HCT116 (cell line): Measurements from ENCODE around the gene KIF21B. TPM values are rescaled to one million over a fixed set of nuclear protein-coding genes. Genes with fewer than 3 reads are reported as not detected.

ENCODE experiments used
- ATAC-seq: fragments of 200-7000 bp; cut with Tn5 transposase; 2 replicates; pipeline ENCODE4 v1.9.1; 2020; ENCODE audit warnings: mild to moderate bottlenecking, moderate library complexity
- BruUV-seq: library from RNA; stranded (reverse); fragments of 400-500 nt; replicated peaks from 2 replicates; lab custom pipeline; 2021; lab: Mats Ljungman, UMichigan
- CTCF ChIA-PET: fragments of 300-600 bp; sonication (Branson Sonifier 250); formaldehyde crosslinking; loops from one replicate; lab custom pipeline; 2021; ENCODE audit warnings: antibody characterized with exemption; lab: Charles Lee
- POLR2A ChIA-PET: fragments of 300-600, 350-600 bp; sonication (Branson Sonifier 250); formaldehyde crosslinking; loops from one replicate; lab custom pipeline; 2021; ENCODE audit warnings: antibody characterized with exemption; lab: Charles Lee
- RAD21 ChIA-PET, 2 experiments: fragments of 300-600 bp; sonication (Branson Sonifier 250); formaldehyde crosslinking; loops; one replicate each; lab custom pipeline; 2023; ENCODE audit warnings: low total read pairs in 2 of 2; ENCODE audit not compliant: uncharacterized antibody in 2 of 2, unreplicated experiment in 2 of 2, low non-redundant PET in 1 of 2; lab: Charles Lee
- DNase-seq: peaks from one replicate; pipeline ENCODE4 v3.0.0-alpha.2; 2010; ENCODE audit warnings: low read depth, low spot score
- H2AFZ ChIP-seq: fragments of 200-600 bp; shearing (Covaris generic), sonication (generic); 2 replicates; pipeline ENCODE4 v1.6.1; 2017; ENCODE audit warnings: low read depth, mixed run types, mixed read lengths, antibody characterized with exemption, low read length; ENCODE audit not compliant: poor library complexity, severe bottlenecking
- H3K27ac ChIP-seq: 2 replicates; pipeline ENCODE4 v1.5.1; 2012; ENCODE audit warnings: low read depth, low read length
- H3K27me3 ChIP-seq: fragments of 200-600 bp; sonication (generic); 2 replicates; pipeline ENCODE4 v1.6.1; 2016; ENCODE audit warnings: mixed run types, low read length, mixed read lengths; ENCODE audit not compliant: insufficient read depth
- H3K36me3 ChIP-seq, 2 experiments: fragments of 200-500 bp in 1 of 2; fragments of 200-600 bp in 1 of 2; sonication (Bioruptor generic) in 1 of 2; sonication (generic) in 1 of 2; 2 replicates each; pipeline versions ENCODE4 v1.5.1 to v1.6.1; 2014 to 2016; ENCODE audit warnings: low read length in 2 of 2, inconsistent platforms in 1 of 2, mixed read lengths in 1 of 2, mixed run types in 1 of 2; ENCODE audit not compliant: insufficient read depth in 2 of 2, control insufficient read depth in 1 of 2
- H3K4me1 ChIP-seq, 2 experiments: fragments of 200-600 bp in 1 of 2; sonication (generic) in 1 of 2; 2 replicates each; pipeline versions ENCODE4 v1.5.1 to v1.6.1; 2012 to 2017; ENCODE audit warnings: low read length in 2 of 2, inconsistent platforms in 1 of 2, mild to moderate bottlenecking in 1 of 2, mixed read lengths in 1 of 2, mixed run types in 1 of 2, moderate library complexity in 1 of 2; ENCODE audit not compliant: insufficient read depth in 2 of 2, control insufficient read depth in 1 of 2
- H3K4me2 ChIP-seq: fragments of 200-600 bp; sonication (generic); 2 replicates; pipeline ENCODE4 v1.6.1; 2017; ENCODE audit warnings: mixed run types, low read length, mixed read lengths
- H3K4me3 ChIP-seq, 2 experiments: fragments of 200-600 bp in 1 of 2; sonication (generic) in 1 of 2; replicated peaks in 1 of 2; 2 replicates each; pipeline ENCODE4 v1.5.1; 2011 to 2016; ENCODE audit warnings: low read length in 2 of 2, control low read depth in 1 of 2, low read depth in 1 of 2, mild to moderate bottlenecking in 1 of 2, mixed read lengths in 1 of 2, mixed run types in 1 of 2
- H3K79me2 ChIP-seq: fragments of 200-600 bp; sonication (generic); 2 replicates; pipeline ENCODE4 v1.6.1; 2017; ENCODE audit warnings: mild to moderate bottlenecking, mixed run types, low read length, moderate library complexity, mixed read lengths; ENCODE audit not compliant: insufficient read depth
- H3K9ac ChIP-seq: fragments of 200-600 bp; sonication (generic); 2 replicates; pipeline ENCODE4 v1.6.1; 2016; ENCODE audit warnings: low read length, mixed read lengths
- H3K9me2 ChIP-seq: fragments of 200-600 bp; sonication (generic), shearing (Covaris generic); 2 replicates; pipeline ENCODE4 v1.6.1; 2017; ENCODE audit warnings: mixed run types, mild to moderate bottlenecking, moderate library complexity; ENCODE audit not compliant: insufficient read depth
- H3K9me3 ChIP-seq, 2 experiments: fragments of 200-500 bp in 1 of 2; fragments of 200-600 bp in 1 of 2; sonication (Bioruptor generic) in 1 of 2; sonication (generic) in 1 of 2; 2 replicates each; pipeline ENCODE4 v1.6.1; 2014 to 2017; ENCODE audit warnings: low read length in 2 of 2, mixed read lengths in 2 of 2, inconsistent platforms in 1 of 2, low read depth in 1 of 2, mild to moderate bottlenecking in 1 of 2, mixed run types in 1 of 2, moderate library complexity in 1 of 2; ENCODE audit not compliant: control insufficient read depth in 1 of 2, insufficient read depth in 1 of 2
- H4K20me1 ChIP-seq: fragments of 200-600 bp; sonication (generic), shearing (Covaris generic); 2 replicates; pipeline ENCODE4 v1.6.1; 2017; ENCODE audit warnings: mixed run types, mild to moderate bottlenecking, moderate library complexity; ENCODE audit not compliant: insufficient read depth
- CBX3 ChIP-seq: IDR thresholded peaks from 2 replicates; pipeline ENCODE4 v1.6.1; 2012; ENCODE audit warnings: low read depth
- EGR1 ChIP-seq: IDR thresholded peaks from 2 replicates; pipeline ENCODE4 v1.6.1; 2012; ENCODE audit warnings: low read depth
- ELF1 ChIP-seq: IDR thresholded peaks from 2 replicates; pipeline ENCODE4 v1.6.1; 2012; ENCODE audit warnings: low read depth, borderline replicate concordance
- EZH2phosphoT487 ChIP-seq: fragments of 200-600 bp; IDR thresholded peaks from 2 replicates; pipeline ENCODE4 v1.6.1; 2018; ENCODE audit warnings: antibody characterized with exemption, borderline replicate concordance
- FOSL1 ChIP-seq: IDR thresholded peaks from 2 replicates; pipeline ENCODE4 v1.6.1; 2012; ENCODE audit warnings: low read depth
- JUND ChIP-seq: IDR thresholded peaks from 2 replicates; pipeline ENCODE4 v1.6.1; 2012
- POLR2A ChIP-seq: IDR thresholded peaks from 2 replicates; pipeline ENCODE4 v1.7.0; 2011; ENCODE audit warnings: borderline replicate concordance; ENCODE audit not compliant: insufficient read depth, insufficient read length; ENCODE audit errors: extremely low read depth
- POLR2AphosphoS5 ChIP-seq: IDR thresholded peaks from 2 replicates; pipeline ENCODE4 v1.6.1; 2011; ENCODE audit warnings: mild to moderate bottlenecking, low read depth, low read length, moderate library complexity
- RAD21 ChIP-seq: IDR thresholded peaks from 2 replicates; pipeline ENCODE4 v1.6.1; 2012; ENCODE audit warnings: low read depth, mild to moderate bottlenecking
- SIN3A ChIP-seq: IDR thresholded peaks from 2 replicates; pipeline ENCODE4 v1.6.1; 2012; ENCODE audit warnings: low read depth
- SP1 ChIP-seq: IDR thresholded peaks from 2 replicates; pipeline ENCODE4 v1.6.1; 2012; ENCODE audit warnings: low read depth
- SRF ChIP-seq: IDR thresholded peaks from 2 replicates; pipeline ENCODE4 v1.6.1; 2012; ENCODE audit warnings: low read depth
- TCF7L2 ChIP-seq: IDR thresholded peaks from 2 replicates; pipeline ENCODE4 v1.7.0; 2011; ENCODE audit warnings: borderline replicate concordance, inconsistent platforms; ENCODE audit not compliant: insufficient read depth, insufficient read length; ENCODE audit errors: extremely low read depth
- YY1 ChIP-seq: IDR thresholded peaks from 2 replicates; pipeline ENCODE4 v1.6.1; 2011; ENCODE audit warnings: low read length, low read depth, moderate library complexity, mild to moderate bottlenecking; ENCODE audit not compliant: insufficient replicate concordance; ENCODE audit errors: extremely low read depth
- ZNF274 ChIP-seq: fragments of 200-500 bp; sonication (Bioruptor generic); IDR thresholded peaks from 2 replicates; pipeline ENCODE4 v1.6.1; 2014; ENCODE audit warnings: mild to moderate bottlenecking, low read depth, low read length, inconsistent platforms
- intact Hi-C: fragments of 100-400 bp; cut with micrococcal nuclease; formaldehyde crosslinking; loops from 2 replicates; pipeline ENCODE4 v1.10.0; 2022
- total RNA-seq: library from RNA; stranded (reverse); gene quantifications from one replicate; pipeline ENCODE4 v1.2.1, GENCODE V29; 2021; ENCODE audit not compliant: unreplicated experiment
- TF ChIP-seq, protein P1 (sequence below): IDR thresholded peaks from 2 replicates; pipeline ENCODE4 v1.6.1; 2012
- TF ChIP-seq, protein P2 (sequence below): IDR thresholded peaks from 2 replicates; pipeline ENCODE4 v1.6.1; 2012; ENCODE audit warnings: low read depth
- TF ChIP-seq, protein P3 (sequence below): IDR thresholded peaks from 2 replicates; pipeline ENCODE4 v1.6.1; 2012
- TF ChIP-seq, protein P4 (sequence below): IDR thresholded peaks from 2 replicates; pipeline ENCODE4 v1.6.1; 2011; ENCODE audit warnings: mild to moderate bottlenecking, low read length, moderate library complexity; ENCODE audit not compliant: insufficient replicate concordance; ENCODE audit errors: extremely low read depth

KIF21B gene
- total RNA-seq, 1 experiment from 2014 or later = 6.1 TPM

- no peak for ATAC-seq
- no TSS peak for BruUV-seq
- no peaks in the 10 kb centered on the region for H4K20me1 ChIP-seq
- no peak overlapping the region for H3K4me2 ChIP-seq
- H3K9me3 ChIP-seq = no peaks in the 10 kb centered on the region
- H3K27me3 ChIP-seq = no peaks in the 10 kb centered on the region
- ChIA-PET POLR2A (interaction anchor here (0.6 to 1.9 kb wide), 3 partner anchors 68 to 948 kb away, joined by 3 to 7 read pairs (median 3); no protein-coding TSS in a partner anchor), RAD21 (interaction anchor here (1.4 to 2.9 kb wide), 4 partner anchors 70 to 146 kb away, joined by 4 to 13 read pairs (median 8); no protein-coding TSS in a partner anchor)
- no peak for DNase-seq
- no peak overlapping the region for H3K9ac ChIP-seq
- H3K4me1 ChIP-seq = peaks cover 0 to 4% of the 10 kb centered on the region in 2 experiments; a peak in 2 of 4 replicates
- no peak overlapping the region for H3K4me3 ChIP-seq
- no peaks in the 10 kb centered on the region for H3K36me3 ChIP-seq
- no peak overlapping the region for H2AFZ ChIP-seq
- no peak for TF ChIP-seq JUND
- TF ChIP-seq, protein P1, sequence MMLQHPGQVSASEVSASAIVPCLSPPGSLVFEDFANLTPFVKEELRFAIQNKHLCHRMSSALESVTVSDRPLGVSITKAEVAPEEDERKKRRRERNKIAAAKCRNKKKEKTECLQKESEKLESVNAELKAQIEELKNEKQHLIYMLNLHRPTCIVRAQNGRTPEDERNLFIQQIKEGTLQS = no peak
- TF ChIP-seq EGR1 = no peak
- TF ChIP-seq CBX3 = no peak
- TF ChIP-seq, protein P2, sequence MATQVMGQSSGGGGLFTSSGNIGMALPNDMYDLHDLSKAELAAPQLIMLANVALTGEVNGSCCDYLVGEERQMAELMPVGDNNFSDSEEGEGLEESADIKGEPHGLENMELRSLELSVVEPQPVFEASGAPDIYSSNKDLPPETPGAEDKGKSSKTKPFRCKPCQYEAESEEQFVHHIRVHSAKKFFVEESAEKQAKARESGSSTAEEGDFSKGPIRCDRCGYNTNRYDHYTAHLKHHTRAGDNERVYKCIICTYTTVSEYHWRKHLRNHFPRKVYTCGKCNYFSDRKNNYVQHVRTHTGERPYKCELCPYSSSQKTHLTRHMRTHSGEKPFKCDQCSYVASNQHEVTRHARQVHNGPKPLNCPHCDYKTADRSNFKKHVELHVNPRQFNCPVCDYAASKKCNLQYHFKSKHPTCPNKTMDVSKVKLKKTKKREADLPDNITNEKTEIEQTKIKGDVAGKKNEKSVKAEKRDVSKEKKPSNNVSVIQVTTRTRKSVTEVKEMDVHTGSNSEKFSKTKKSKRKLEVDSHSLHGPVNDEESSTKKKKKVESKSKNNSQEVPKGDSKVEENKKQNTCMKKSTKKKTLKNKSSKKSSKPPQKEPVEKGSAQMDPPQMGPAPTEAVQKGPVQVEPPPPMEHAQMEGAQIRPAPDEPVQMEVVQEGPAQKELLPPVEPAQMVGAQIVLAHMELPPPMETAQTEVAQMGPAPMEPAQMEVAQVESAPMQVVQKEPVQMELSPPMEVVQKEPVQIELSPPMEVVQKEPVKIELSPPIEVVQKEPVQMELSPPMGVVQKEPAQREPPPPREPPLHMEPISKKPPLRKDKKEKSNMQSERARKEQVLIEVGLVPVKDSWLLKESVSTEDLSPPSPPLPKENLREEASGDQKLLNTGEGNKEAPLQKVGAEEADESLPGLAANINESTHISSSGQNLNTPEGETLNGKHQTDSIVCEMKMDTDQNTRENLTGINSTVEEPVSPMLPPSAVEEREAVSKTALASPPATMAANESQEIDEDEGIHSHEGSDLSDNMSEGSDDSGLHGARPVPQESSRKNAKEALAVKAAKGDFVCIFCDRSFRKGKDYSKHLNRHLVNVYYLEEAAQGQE = no peak
- no peak for TF ChIP-seq SIN3A
- TF ChIP-seq, protein P3, sequence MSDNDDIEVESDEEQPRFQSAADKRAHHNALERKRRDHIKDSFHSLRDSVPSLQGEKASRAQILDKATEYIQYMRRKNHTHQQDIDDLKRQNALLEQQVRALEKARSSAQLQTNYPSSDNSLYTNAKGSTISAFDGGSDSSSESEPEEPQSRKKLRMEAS = no peak
- TF ChIP-seq SP1 = no peak
- no peak for TF ChIP-seq TCF7L2
- TF ChIP-seq YY1 = no peak
- no peak for TF ChIP-seq ZNF274
- no peak for TF ChIP-seq ELF1
- no peak for TF ChIP-seq RAD21
- TF ChIP-seq EZH2phosphoT487 = no peak
- no peak for TF ChIP-seq FOSL1
- TF ChIP-seq, protein P4, sequence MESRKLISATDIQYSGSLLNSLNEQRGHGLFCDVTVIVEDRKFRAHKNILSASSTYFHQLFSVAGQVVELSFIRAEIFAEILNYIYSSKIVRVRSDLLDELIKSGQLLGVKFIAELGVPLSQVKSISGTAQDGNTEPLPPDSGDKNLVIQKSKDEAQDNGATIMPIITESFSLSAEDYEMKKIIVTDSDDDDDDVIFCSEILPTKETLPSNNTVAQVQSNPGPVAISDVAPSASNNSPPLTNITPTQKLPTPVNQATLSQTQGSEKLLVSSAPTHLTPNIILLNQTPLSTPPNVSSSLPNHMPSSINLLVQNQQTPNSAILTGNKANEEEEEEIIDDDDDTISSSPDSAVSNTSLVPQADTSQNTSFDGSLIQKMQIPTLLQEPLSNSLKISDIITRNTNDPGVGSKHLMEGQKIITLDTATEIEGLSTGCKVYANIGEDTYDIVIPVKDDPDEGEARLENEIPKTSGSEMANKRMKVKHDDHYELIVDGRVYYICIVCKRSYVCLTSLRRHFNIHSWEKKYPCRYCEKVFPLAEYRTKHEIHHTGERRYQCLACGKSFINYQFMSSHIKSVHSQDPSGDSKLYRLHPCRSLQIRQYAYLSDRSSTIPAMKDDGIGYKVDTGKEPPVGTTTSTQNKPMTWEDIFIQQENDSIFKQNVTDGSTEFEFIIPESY = no peak
- no peak for TF ChIP-seq SRF
- no peak for TF ChIP-seq POLR2A
- no peak for TF ChIP-seq POLR2AphosphoS5
- TF ChIP-seq, all 23 proteins: peak for 0
- Histone ChIP-seq H3K79me2 (no peaks in the 10 kb centered on the region), H3K9me2 (no peaks in the 10 kb centered on the region), H3K27ac (no peak overlapping the region)
- CTCF ChIA-PET = interaction anchor here (0.7 to 3.3 kb wide), 19 partner anchors 10 to 414 kb away, joined by 3 to 45 read pairs (median 7); partner anchors contain the start of gene CACNA1S
- intact Hi-C loops = loop anchor here (1.0 to 10.0 kb wide), 3 partner anchors 70 to 252 kb away; no protein-coding TSS in a partner anchor
Measured at GRCh38 chr1:200972985-200973742, 50.4 kb downstream of the KIF21B start.
